GM23338 (cell line): ENCODE results near the gene ZFPL1. TPM values are rescaled to one million over a fixed set of nuclear protein-coding genes. Genes with fewer than 3 reads are reported as not detected.

Experiments used
- ATAC-seq: fragments of 200-7000 bp; cut with Tn5 transposase; 3 replicates; pipeline ENCODE4 v1.9.1; 2020
- DNase-seq: peaks from one replicate; pipeline ENCODE4 v3.0.0-alpha.2; 2015; ENCODE audit warnings: low spot score
- H2AFZ ChIP-seq: fragments of 200-600 bp; sonication (generic); 2 replicates; pipeline ENCODE4 v1.8.0; 2016; ENCODE audit warnings: antibody characterized with exemption, mild to moderate bottlenecking, moderate library complexity
- H3F3A ChIP-seq: fragments of 200-600 bp; sonication (generic); replicated peaks from 2 replicates; pipeline ENCODE4 v1.8.0; 2017; ENCODE audit warnings: antibody characterized with exemption, mixed run types, low read depth
- H3K27ac ChIP-seq: fragments of 200-600 bp; sonication (generic); 2 replicates; pipeline ENCODE4 v1.6.1; 2016; ENCODE audit warnings: low read depth
- H3K27me3 ChIP-seq: fragments of 200-600 bp; sonication (generic); 2 replicates; pipeline ENCODE4 v1.8.0; 2016; ENCODE audit warnings: mild to moderate bottlenecking, mixed run types, moderate library complexity; ENCODE audit not compliant: insufficient read depth
- H3K36me3 ChIP-seq: fragments of 200-600 bp; sonication (generic); 2 replicates; pipeline ENCODE4 v1.8.0; 2016; ENCODE audit warnings: mild to moderate bottlenecking; ENCODE audit not compliant: insufficient read depth
- H3K4me1 ChIP-seq: fragments of 200-600 bp; sonication (generic); 2 replicates; pipeline ENCODE4 v1.8.0; 2016; ENCODE audit warnings: mild to moderate bottlenecking, moderate library complexity; ENCODE audit not compliant: insufficient read depth
- H3K4me2 ChIP-seq: fragments of 200-600 bp; sonication (generic); 2 replicates; pipeline ENCODE4 v1.7.1; 2017; ENCODE audit warnings: mixed run types
- H3K4me3 ChIP-seq: fragments of 200-600 bp; sonication (generic); 2 replicates; pipeline ENCODE4 v1.6.1; 2016; ENCODE audit warnings: mixed run types
- H3K79me2 ChIP-seq: fragments of 200-600 bp; sonication (generic); replicated peaks from 2 replicates; pipeline ENCODE4 v1.8.0; 2017; ENCODE audit warnings: mild to moderate bottlenecking; ENCODE audit not compliant: insufficient read depth
- H3K9me2 ChIP-seq: fragments of 200-600 bp; sonication (generic); 2 replicates; pipeline ENCODE4 v1.8.0; 2017; ENCODE audit not compliant: insufficient read depth
- H4K20me1 ChIP-seq: fragments of 200-600 bp; sonication (generic); replicated peaks from 2 replicates; pipeline ENCODE4 v1.8.0; 2017; ENCODE audit warnings: mild to moderate bottlenecking; ENCODE audit not compliant: insufficient read depth
- H3K27ac Mint-ChIP-seq: 2 replicates; pipeline ENCODE4 v1.8.0; 2020; ENCODE audit warnings: inconsistent platforms, mild to moderate bottlenecking, moderate library complexity, mixed read lengths
- H3K27me3 Mint-ChIP-seq: 3 replicates; pipeline ENCODE4 v1.8.0; 2022; ENCODE audit warnings: low read depth, mild to moderate bottlenecking, moderate library complexity, mixed read lengths, inconsistent platforms; ENCODE audit not compliant: insufficient read depth, poor library complexity
- H3K36me3 Mint-ChIP-seq: 3 replicates; pipeline ENCODE4 v1.8.0; 2021; ENCODE audit warnings: low read depth, mild to moderate bottlenecking, inconsistent platforms, moderate library complexity, mixed read lengths
- H3K4me1 Mint-ChIP-seq: 3 replicates; pipeline ENCODE4 v1.8.0; 2020; ENCODE audit warnings: mild to moderate bottlenecking, inconsistent platforms, mixed read lengths
- H3K4me3 Mint-ChIP-seq: 3 replicates; pipeline ENCODE4 v1.8.0; 2021; ENCODE audit warnings: moderate library complexity, mild to moderate bottlenecking, inconsistent platforms, mixed read lengths
- H3K9me3 Mint-ChIP-seq: 3 replicates; pipeline ENCODE4 v1.8.0; 2020; ENCODE audit warnings: moderate library complexity, mild to moderate bottlenecking, inconsistent platforms, mixed read lengths
- CREB1 ChIP-seq: fragments of 250-450 bp; sonication (Bioruptor Pico); IDR thresholded peaks from 2 replicates; pipeline ENCODE4 v1.5.0; 2020; ENCODE audit warnings: low read depth, mild to moderate bottlenecking, moderate library complexity
- EZH2 ChIP-seq: fragments of 200-600 bp; sonication (generic); IDR thresholded peaks from one replicate; pipeline ENCODE4 v1.8.0; 2017; ENCODE audit warnings: antibody characterized with exemption, mild to moderate bottlenecking, low read depth; ENCODE audit not compliant: unreplicated experiment
- JUNB ChIP-seq: IDR thresholded peaks from one replicate; pipeline ENCODE4 v1.6.1; 2016; ENCODE audit warnings: antibody characterized with exemption; ENCODE audit not compliant: unreplicated experiment
- NANOG ChIP-seq: IDR thresholded peaks from 2 replicates; pipeline ENCODE4 v1.6.1; 2016; ENCODE audit warnings: antibody characterized with exemption, borderline replicate concordance
- POLR2AphosphoS5 ChIP-seq: IDR thresholded peaks from 2 replicates; pipeline ENCODE4 v1.6.1; 2016; ENCODE audit warnings: antibody characterized with exemption, low read depth
- STAT1 ChIP-seq: IDR thresholded peaks from one replicate; pipeline ENCODE4 v1.6.1; 2016; ENCODE audit warnings: antibody characterized with exemption; ENCODE audit not compliant: unreplicated experiment
- ZNF331 ChIP-seq: fragments of 250-450 bp; sonication (Bioruptor Pico); IDR thresholded peaks from 2 replicates; pipeline ENCODE4 v1.5.0; 2020; ENCODE audit warnings: low read depth, mild to moderate bottlenecking, moderate library complexity
- polyA plus RNA-seq: library from polyadenylated mRNA; unstranded; fragments of >200 nt; fragmentation: Nextera tagmentation; extraction: Ambion mirVana; gene quantifications from 2 replicates; pipeline ENCODE4 v1.2.1, GENCODE V29; 2016
- total RNA-seq: library from RNA; depleted of rRNA; stranded (reverse); fragments of >200 nt; shearing (Covaris generic); gene quantifications from 2 replicates; pipeline ENCODE4 v1.2.3, GENCODE V29; 2014
- TF ChIP-seq, protein P1 (sequence below), 2 experiments: fragments of 200-600 bp in 1 of 2; sonication (generic) in 1 of 2; conservative IDR thresholded peaks; 2 replicates each; pipeline versions ENCODE4 v1.5.1 to v1.6.1; 2016 to 2017; ENCODE audit warnings: antibody characterized with exemption in 2 of 2, low read depth in 2 of 2, mild to moderate bottlenecking in 2 of 2, moderate library complexity in 1 of 2
- TF ChIP-seq, protein P2 (sequence below): IDR thresholded peaks from one replicate; pipeline ENCODE4 v1.6.1; 2018; ENCODE audit warnings: antibody characterized with exemption; ENCODE audit not compliant: unreplicated experiment

Gene ZFPL1
- total and polyA plus RNA-seq, 2 experiments from 2014 or later = 26.3 to 26.8 TPM

DNA sequence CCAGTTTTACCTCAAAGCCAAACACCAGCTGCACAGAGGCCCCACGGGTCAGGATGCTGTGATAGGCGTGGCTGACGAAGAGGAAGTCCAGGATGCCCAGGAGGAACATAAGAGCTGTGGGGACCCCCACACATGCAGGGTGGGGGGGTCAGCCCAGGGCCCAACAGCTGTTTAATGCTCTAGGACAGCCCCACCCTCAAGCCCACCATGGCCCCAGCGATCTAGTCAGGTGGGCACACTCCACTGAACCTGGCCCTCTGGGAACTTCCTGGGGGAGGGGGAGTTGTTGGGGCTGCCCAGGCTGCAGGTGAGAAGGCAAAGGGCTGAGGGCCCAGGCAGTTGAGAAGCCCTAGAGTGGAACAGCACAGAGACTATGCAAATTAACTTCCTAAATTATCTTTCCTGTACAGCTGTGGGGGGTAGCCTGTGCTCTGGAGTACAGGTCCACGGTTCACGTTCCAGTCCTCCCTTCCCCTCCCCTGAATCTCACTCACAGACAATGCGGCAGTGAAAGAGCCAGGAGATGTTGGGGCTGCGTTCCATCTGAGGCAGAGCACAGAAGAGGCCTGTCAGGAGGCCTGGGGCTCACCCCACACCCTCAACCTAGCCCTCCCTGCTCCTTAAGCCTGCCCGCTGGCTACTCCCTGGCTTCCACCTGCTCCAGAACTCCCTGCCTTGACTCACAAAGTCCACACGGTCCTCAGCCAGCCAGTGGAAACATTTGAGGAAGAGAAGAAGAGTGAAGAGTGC, 48.4 kb downstream of the ZFPL1 start:
- Mint-ChIP-seq H3K27ac (no peak overlapping the region), H3K36me3 (peaks cover 22% of the 10 kb centered on the region), H3K4me3 (peak overlapping the region; percentile 97), H3K9me3 (no peaks in the 10 kb centered on the region), H3K4me1 (peaks cover 19% of the 10 kb centered on the region), H3K27me3 (peaks cover 18% of the 10 kb centered on the region)
- no peaks in the 10 kb centered on the region for H3K9me2 ChIP-seq
- H2AFZ ChIP-seq = no peak overlapping the region
- H3K4me2 ChIP-seq = peak overlapping the region; percentile 99
- H4K20me1 ChIP-seq = no peaks in the 10 kb centered on the region
- H3K4me3 ChIP-seq = no peak overlapping the region
- DNase-seq (no peak), ATAC-seq (no peak)
- no peaks in the 10 kb centered on the region for H3K27me3 ChIP-seq
- TF ChIP-seq ZNF331 = no peak
- no peak for TF ChIP-seq JUNB
- TF ChIP-seq EZH2 = no peak
- TF ChIP-seq CREB1 (CRISPR knock-in tag) = no peak
- TF ChIP-seq, protein P1, sequence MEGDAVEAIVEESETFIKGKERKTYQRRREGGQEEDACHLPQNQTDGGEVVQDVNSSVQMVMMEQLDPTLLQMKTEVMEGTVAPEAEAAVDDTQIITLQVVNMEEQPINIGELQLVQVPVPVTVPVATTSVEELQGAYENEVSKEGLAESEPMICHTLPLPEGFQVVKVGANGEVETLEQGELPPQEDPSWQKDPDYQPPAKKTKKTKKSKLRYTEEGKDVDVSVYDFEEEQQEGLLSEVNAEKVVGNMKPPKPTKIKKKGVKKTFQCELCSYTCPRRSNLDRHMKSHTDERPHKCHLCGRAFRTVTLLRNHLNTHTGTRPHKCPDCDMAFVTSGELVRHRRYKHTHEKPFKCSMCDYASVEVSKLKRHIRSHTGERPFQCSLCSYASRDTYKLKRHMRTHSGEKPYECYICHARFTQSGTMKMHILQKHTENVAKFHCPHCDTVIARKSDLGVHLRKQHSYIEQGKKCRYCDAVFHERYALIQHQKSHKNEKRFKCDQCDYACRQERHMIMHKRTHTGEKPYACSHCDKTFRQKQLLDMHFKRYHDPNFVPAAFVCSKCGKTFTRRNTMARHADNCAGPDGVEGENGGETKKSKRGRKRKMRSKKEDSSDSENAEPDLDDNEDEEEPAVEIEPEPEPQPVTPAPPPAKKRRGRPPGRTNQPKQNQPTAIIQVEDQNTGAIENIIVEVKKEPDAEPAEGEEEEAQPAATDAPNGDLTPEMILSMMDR (conservative IDR thresholded peaks at IDR 0.05; ENCODE audit: low read depth in 2 of 2) = no peak
- TF ChIP-seq STAT1 = no peak
- TF ChIP-seq, protein P2, sequence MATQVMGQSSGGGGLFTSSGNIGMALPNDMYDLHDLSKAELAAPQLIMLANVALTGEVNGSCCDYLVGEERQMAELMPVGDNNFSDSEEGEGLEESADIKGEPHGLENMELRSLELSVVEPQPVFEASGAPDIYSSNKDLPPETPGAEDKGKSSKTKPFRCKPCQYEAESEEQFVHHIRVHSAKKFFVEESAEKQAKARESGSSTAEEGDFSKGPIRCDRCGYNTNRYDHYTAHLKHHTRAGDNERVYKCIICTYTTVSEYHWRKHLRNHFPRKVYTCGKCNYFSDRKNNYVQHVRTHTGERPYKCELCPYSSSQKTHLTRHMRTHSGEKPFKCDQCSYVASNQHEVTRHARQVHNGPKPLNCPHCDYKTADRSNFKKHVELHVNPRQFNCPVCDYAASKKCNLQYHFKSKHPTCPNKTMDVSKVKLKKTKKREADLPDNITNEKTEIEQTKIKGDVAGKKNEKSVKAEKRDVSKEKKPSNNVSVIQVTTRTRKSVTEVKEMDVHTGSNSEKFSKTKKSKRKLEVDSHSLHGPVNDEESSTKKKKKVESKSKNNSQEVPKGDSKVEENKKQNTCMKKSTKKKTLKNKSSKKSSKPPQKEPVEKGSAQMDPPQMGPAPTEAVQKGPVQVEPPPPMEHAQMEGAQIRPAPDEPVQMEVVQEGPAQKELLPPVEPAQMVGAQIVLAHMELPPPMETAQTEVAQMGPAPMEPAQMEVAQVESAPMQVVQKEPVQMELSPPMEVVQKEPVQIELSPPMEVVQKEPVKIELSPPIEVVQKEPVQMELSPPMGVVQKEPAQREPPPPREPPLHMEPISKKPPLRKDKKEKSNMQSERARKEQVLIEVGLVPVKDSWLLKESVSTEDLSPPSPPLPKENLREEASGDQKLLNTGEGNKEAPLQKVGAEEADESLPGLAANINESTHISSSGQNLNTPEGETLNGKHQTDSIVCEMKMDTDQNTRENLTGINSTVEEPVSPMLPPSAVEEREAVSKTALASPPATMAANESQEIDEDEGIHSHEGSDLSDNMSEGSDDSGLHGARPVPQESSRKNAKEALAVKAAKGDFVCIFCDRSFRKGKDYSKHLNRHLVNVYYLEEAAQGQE = no peak
- no peak for TF ChIP-seq POLR2AphosphoS5
- no peak for TF ChIP-seq NANOG
- H3K27ac ChIP-seq = no peak overlapping the region
- H3K79me2 ChIP-seq = peaks cover 19% of the 10 kb centered on the region
- peaks cover 1% of the 10 kb centered on the region for H3K36me3 ChIP-seq
- H3F3A ChIP-seq = peaks cover 12% of the 10 kb centered on the region; the same call in 1 of the 2 replicates
- H3K4me1 ChIP-seq = peaks cover 20% of the 10 kb centered on the region; the same call in 1 of the 2 replicates
